ENCODE measurements around the gene TMEM14C.
"Not testable (repeated sequence)": the region's sequence is repeated elsewhere in the genome, so short reads cannot be mapped to it uniquely, and the experiment has no call there.

The TMEM14C gene

GRCh38 chr6:10696655-10697054, 26.2 kb upstream of the TMEM14C start:
- Mint-ChIP-seq H3K27ac (no peak overlapping the region), H3K9me3 (no peaks in the 10 kb centered on the region), H3K36me3 (peaks cover 70% of the 10 kb centered on the region), H3K4me3 (peak overlapping the region; percentile 96), H3K4me1 (peaks cover 54% of the 10 kb centered on the region)
- DNase-seq (ENCODE audit: low spot score in 2 of 2), result no peak
- ATAC-seq, result no peak

GRCh38 chr6:10713962-10714361, 8.9 kb upstream of the TMEM14C start:
- peaks cover 6% of the 10 kb centered on the region for H3K4me1 Mint-ChIP-seq
- no peak overlapping the region for H3K4me3 Mint-ChIP-seq
- peaks cover 27% of the 10 kb centered on the region for H3K36me3 Mint-ChIP-seq
- peak overlapping the region; percentile 52 for H3K27ac Mint-ChIP-seq
- no peaks in the 10 kb centered on the region for H3K9me3 Mint-ChIP-seq
- DNase-seq (ENCODE audit: low spot score in 2 of 2) (no peak), ATAC-seq (no peak)

GRCh38 chr6:10719296-10719963, 3.4 kb upstream of the TMEM14C start:
- Mint-ChIP-seq H3K27ac (peak overlapping the region; percentile 67), H3K36me3 (peaks cover 6% of the 10 kb centered on the region), H3K4me1 (peaks cover 21% of the 10 kb centered on the region), H3K4me3 (peak overlapping the region; percentile 94), H3K9me3 (no peaks in the 10 kb centered on the region)
- DNase-seq (ENCODE audit: low spot score in 2 of 2) (peak in 1 of 2 donors; percentile 65), ATAC-seq (peak; percentile 4)

- H3K27ac Mint-ChIP-seq, result peak overlapping the region; percentile 67
- ATAC-seq (no peak), DNase-seq (ENCODE audit: low spot score in 2 of 2) (no peak)
- H3K4me1 Mint-ChIP-seq, result peaks cover 20% of the 10 kb centered on the region
- H3K9me3 Mint-ChIP-seq, result no peaks in the 10 kb centered on the region
- H3K4me3 Mint-ChIP-seq, result peak overlapping the region; percentile 94
- peaks cover 6% of the 10 kb centered on the region for H3K36me3 Mint-ChIP-seq
These were observed 3.0 kb upstream of the TMEM14C start for GRCh38 chr6:10719964-10720264.

GRCh38 chr6:10720265-10720959, 2.5 kb upstream of the TMEM14C start:
- Mint-ChIP-seq H3K36me3 (peaks cover 9% of the 10 kb centered on the region), H3K4me1 (peaks cover 24% of the 10 kb centered on the region), H3K27ac (peak overlapping the region; percentile 67), H3K9me3 (no peaks in the 10 kb centered on the region), H3K4me3 (peak overlapping the region; percentile 94)
- ATAC-seq, result peak; percentile 56
- DNase-seq (ENCODE audit: low spot score in 2 of 2), result peak; percentile 36 to 77

DNA sequence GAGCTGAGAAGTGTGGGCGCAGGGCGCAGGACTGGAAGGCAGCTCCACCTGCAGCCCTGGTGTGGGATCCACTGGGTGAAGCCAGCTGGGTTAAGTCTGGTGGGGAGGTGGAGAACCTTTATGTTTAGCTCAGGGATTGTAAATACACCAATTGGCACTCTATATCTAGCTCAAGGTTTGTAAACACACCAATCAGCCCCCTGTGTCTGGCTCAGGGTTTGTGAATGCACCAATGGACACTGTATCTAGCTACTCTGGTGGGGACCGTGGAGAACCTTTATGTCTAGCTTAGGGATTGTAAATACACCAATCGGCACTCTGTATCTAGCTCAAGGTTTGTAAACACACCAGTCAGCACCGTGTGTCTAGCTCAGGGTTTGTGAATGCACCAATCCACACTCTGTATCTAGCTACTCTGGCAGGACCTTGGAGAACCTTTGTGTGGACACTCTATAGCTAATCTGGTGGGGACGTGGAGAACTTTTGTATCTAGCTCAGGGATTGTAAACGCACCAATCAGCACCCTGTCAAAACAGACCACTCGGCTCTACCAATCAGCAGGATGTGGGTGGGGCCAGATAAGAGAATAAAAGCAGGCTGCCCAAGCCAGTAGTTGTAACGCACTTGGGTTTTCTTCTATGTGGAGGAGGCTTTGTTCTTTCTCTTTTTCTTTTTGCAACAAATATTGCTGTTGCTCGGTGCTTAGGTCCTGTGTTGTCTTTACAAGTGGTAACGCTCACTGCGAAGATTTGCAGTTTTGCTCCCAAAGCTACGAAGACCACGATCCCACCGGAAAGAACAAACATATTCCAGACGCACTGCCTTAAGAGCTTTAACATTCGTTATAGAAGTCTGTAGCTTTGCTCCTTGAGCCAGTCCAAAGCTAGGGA, 1.7 kb upstream of the TMEM14C start:
- Mint-ChIP-seq H3K27ac (peak overlapping the region; percentile 34), H3K4me1 (peaks cover 29% of the 10 kb centered on the region), H3K4me3 (peak overlapping the region; percentile 94), H3K36me3 (peaks cover 12% of the 10 kb centered on the region)
- not testable (repeated sequence) for ATAC-seq, H3K9me3 Mint-ChIP-seq
- DNase-seq (ENCODE audit: low spot score in 2 of 2), result peak in 1 of 2 donors; percentile 59

GRCh38 chr6:10721850-10722569, 860 bp upstream of the TMEM14C start:
- H3K4me3 Mint-ChIP-seq, result peak overlapping the region; percentile 94
- H3K9me3 Mint-ChIP-seq, result no peaks in the 10 kb centered on the region
- H3K27ac Mint-ChIP-seq, result peak overlapping the region; percentile 93
- ATAC-seq (no peak), DNase-seq (ENCODE audit: low spot score in 2 of 2) (no peak)
- peaks cover 35% of the 10 kb centered on the region for H3K4me1 Mint-ChIP-seq
- H3K36me3 Mint-ChIP-seq, result peaks cover 15% of the 10 kb centered on the region

GRCh38 chr6:10722570-10722819, 375 bp upstream of the TMEM14C start:
- peaks cover 39% of the 10 kb centered on the region for H3K4me1 Mint-ChIP-seq
- ATAC-seq, result no peak
- peak overlapping the region; percentile 94 for H3K4me3 Mint-ChIP-seq
- peaks cover 15% of the 10 kb centered on the region for H3K36me3 Mint-ChIP-seq
- DNase-seq (ENCODE audit: low spot score in 2 of 2), result no peak
- no peaks in the 10 kb centered on the region for H3K9me3 Mint-ChIP-seq
- peak overlapping the region; percentile 93 for H3K27ac Mint-ChIP-seq

GRCh38 chr6:10723567-10723881, 654 bp downstream of the TMEM14C start:
- ATAC-seq (no peak), DNase-seq (ENCODE audit: low spot score in 2 of 2) (no peak)
- H3K4me3 Mint-ChIP-seq, result peak overlapping the region; percentile 94
- H3K27ac Mint-ChIP-seq, result peak overlapping the region; percentile 93
- peaks cover 39% of the 10 kb centered on the region for H3K4me1 Mint-ChIP-seq
- no peaks in the 10 kb centered on the region for H3K9me3 Mint-ChIP-seq
- H3K36me3 Mint-ChIP-seq, result peaks cover 15% of the 10 kb centered on the region

DNA sequence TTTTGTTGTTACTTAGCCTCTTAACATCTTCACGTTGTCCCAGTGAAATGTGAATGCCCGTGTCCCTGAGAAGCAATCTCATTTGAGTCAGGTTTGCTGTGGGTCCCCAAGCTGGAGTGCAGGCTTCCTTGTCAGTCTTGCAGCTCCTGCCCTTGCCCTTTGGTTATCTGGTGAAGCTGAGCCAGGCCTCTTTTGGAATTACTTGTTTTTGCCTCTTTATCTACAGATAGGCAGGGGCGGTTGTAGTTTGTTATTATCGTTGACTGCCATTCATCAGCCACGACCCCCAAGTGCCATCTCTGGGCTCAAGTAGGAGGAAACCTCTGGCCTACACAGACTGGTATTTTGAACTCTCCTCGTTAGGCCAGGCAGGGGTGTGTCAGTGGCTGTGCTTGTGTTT, 2.2 kb downstream of the TMEM14C start:
- ATAC-seq (no peak), DNase-seq (ENCODE audit: low spot score in 2 of 2) (no peak)
- no peaks in the 10 kb centered on the region for H3K9me3 Mint-ChIP-seq
- H3K36me3 Mint-ChIP-seq, result peaks cover 28% of the 10 kb centered on the region
- H3K4me3 Mint-ChIP-seq, result no peak overlapping the region
- peak overlapping the region; percentile 24 for H3K27ac Mint-ChIP-seq
- H3K4me1 Mint-ChIP-seq, result peaks cover 33% of the 10 kb centered on the region

DNA sequence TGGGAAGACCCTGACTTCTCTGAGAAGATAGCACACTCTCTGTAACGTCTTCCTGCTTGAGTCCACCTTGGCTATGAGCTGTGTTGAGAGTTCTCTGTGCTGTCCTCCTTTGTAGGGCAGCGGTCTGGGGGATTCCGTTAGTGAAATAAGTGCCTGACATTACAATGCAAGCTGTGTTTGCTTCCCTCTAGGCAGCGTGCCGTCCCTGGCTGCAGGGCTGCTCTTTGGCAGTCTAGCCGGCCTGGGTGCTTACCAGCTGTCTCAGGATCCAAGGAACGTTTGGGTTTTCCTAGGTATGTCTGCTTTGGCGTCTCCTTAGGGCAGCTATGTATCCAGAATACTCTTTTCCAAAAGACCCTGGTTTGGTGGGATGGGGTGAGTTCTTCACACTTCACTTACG, 2.8 kb downstream of the TMEM14C start:
- Mint-ChIP-seq H3K36me3 (peaks cover 35% of the 10 kb centered on the region), H3K4me3 (no peak overlapping the region), H3K27ac (peak overlapping the region; percentile 24), H3K9me3 (no peaks in the 10 kb centered on the region), H3K4me1 (peaks cover 33% of the 10 kb centered on the region)
- ATAC-seq (no peak), DNase-seq (ENCODE audit: low spot score in 2 of 2) (no peak)

GRCh38 chr6:10730254-10730653, 7.4 kb downstream of the TMEM14C start:
- Mint-ChIP-seq H3K36me3 (peaks cover 37% of the 10 kb centered on the region), H3K4me1 (peaks cover 25% of the 10 kb centered on the region), H3K27ac (no peak overlapping the region), H3K9me3 (no peaks in the 10 kb centered on the region), H3K4me3 (no peak overlapping the region)
- no peak for DNase-seq (ENCODE audit: low spot score in 2 of 2)
- ATAC-seq, result no peak

DNA sequence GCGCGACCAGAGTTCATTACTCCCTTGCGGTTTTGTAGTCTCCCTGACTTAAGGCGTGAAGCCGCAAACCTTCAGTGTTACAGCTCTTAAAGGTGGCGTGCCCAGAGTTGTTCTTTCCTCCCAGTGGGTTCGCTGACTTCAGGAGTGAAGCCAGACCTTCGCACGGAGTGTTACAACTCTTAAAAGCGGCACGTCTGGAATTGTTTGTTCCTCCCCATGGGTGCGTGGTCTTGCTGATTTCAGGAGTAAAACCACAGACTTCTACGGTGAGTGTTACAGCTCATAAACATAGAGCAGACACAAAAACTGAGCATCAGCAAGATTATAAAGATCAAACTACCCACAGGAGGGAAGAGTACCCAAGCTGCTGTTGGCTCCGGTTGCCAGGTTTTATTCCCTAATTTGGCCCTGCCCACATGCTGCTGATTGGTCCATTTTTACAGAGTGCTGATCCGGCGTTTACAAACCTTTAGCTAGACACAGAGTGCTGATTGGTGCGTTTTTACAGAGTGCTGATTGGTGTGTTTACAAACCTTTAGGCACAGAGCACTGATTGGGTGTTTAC, 10.4 kb downstream of the TMEM14C start:
- peak; percentile 80 for ATAC-seq
- H3K27ac Mint-ChIP-seq, result peak overlapping the region; percentile 50
- H3K4me1 Mint-ChIP-seq, result peaks cover 9% of the 10 kb centered on the region
- peak in 1 of 2 donors; percentile 73 for DNase-seq (ENCODE audit: low spot score in 2 of 2)
- peak overlapping the region; percentile 35 for H3K4me3 Mint-ChIP-seq
- peaks cover 29% of the 10 kb centered on the region for H3K36me3 Mint-ChIP-seq
- no peaks in the 10 kb centered on the region for H3K9me3 Mint-ChIP-seq

DNA sequence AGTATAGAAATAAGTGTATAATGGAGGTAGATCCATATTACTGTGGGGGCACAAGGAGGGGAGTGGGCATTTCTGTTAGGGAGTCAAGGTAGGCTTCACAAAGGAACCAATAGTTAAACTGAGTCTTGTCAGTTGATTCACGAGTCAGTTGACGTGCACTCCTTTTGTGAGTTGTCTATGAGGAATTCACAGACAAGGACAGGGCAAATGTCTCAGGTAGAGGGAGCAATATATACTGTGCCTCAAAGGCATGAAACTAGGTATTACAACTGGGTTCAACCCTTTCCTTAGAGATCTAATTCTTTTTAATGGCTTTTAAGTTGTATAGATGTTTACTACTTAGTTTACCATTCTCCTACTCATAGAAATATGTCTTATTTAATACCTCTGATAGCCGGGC, 11.0 kb downstream of the TMEM14C start:
- peaks cover 26% of the 10 kb centered on the region for H3K36me3 Mint-ChIP-seq
- DNase-seq (ENCODE audit: low spot score in 2 of 2) (no peak), ATAC-seq (no peak)
- H3K27ac Mint-ChIP-seq, result peak overlapping the region; percentile 50
- no peaks in the 10 kb centered on the region for H3K9me3 Mint-ChIP-seq
- H3K4me1 Mint-ChIP-seq, result peaks cover 9% of the 10 kb centered on the region
- H3K4me3 Mint-ChIP-seq, result peak overlapping the region; percentile 35

DNA sequence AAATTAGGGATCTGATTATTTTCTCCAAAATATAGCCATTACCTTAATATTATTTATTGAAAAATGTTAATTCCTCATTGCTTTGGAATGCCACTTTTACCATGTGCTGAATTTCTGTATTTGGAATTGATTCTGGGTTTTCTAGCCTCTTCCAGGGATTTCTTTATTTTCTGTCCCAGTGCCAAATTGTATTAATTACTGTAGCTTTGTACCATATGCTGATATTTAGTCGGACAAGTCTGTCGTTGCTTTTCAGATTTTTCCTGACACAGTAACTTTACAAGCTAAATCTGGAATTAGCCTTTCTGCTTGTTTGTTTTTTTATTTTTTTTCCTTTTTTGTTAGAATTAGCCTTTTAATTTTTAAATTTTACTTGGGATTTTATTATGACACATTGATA, 13.9 kb downstream of the TMEM14C start:
- Mint-ChIP-seq H3K4me3 (no peak overlapping the region), H3K27ac (no peak overlapping the region), H3K36me3 (peaks cover 8% of the 10 kb centered on the region), H3K9me3 (no peaks in the 10 kb centered on the region), H3K4me1 (peaks cover 9% of the 10 kb centered on the region)
- DNase-seq (ENCODE audit: low spot score in 2 of 2) (no peak), ATAC-seq (no peak)
